Thoracic aorta (tissue), 2 donors: Measurements from ENCODE around the gene RGS1. TPM values are rescaled to one million over a fixed set of nuclear protein-coding genes. Genes with fewer than 3 reads are reported as not detected.

Experiments used
- ATAC-seq: fragments of 150-250 bp; one replicate; pipeline ENCODE4 v1.8.0; 2017; ENCODE audit warnings: low read depth; ENCODE audit not compliant: insufficient number of reproducible peaks, low FRiP score
- DNase-seq: peaks from one replicate; pipeline ENCODE4 v3.0.0-alpha.2; 2020; ENCODE audit warnings: low spot score
- H3K27ac ChIP-seq, 2 donors: fragments of 200-600 bp; sonication (generic); 1 replicate in 1 of 2; 2 replicates in 1 of 2; pipeline ENCODE4 v1.5.1; 2016; ENCODE audit warnings: mild to moderate bottlenecking in 2 of 2, moderate library complexity in 2 of 2
- H3K27me3 ChIP-seq: fragments of 200-600 bp; sonication (generic); replicated peaks from 2 replicates; pipeline ENCODE4 v1.6.0; 2016; ENCODE audit warnings: mild to moderate bottlenecking; ENCODE audit not compliant: insufficient read depth
- H3K36me3 ChIP-seq: fragments of 200-600 bp; sonication (generic); one replicate; pipeline ENCODE4 v1.5.1; 2016
- H3K4me1 ChIP-seq, 2 donors: fragments of 200-600 bp; sonication (generic); 1 replicate in 1 of 2; 2 replicates in 1 of 2; pipeline versions ENCODE4 v1.5.1 to v1.6.0; 2016; ENCODE audit warnings: low read depth in 2 of 2, mild to moderate bottlenecking in 1 of 2; ENCODE audit not compliant: control insufficient read depth in 1 of 2
- H3K4me3 ChIP-seq: fragments of 200-600 bp; sonication (generic); 2 replicates; pipeline ENCODE4 v1.5.1; 2016; ENCODE audit warnings: mild to moderate bottlenecking
- H3K9me3 ChIP-seq: fragments of 200-600 bp; sonication (generic); 2 replicates; pipeline ENCODE4 v1.5.1; 2016
- total RNA-seq, 2 donors: library from RNA; depleted of rRNA; stranded (reverse); fragments of >200 nt; gene quantifications; one replicate each; pipeline versions ENCODE4 v1.1.0 to v1.2.3, GENCODE V29; 2016
- TF ChIP-seq, protein P1 (sequence below): fragments of 200-600 bp; sonication (generic); IDR thresholded peaks from one replicate; pipeline ENCODE4 v1.5.1; 2019; ENCODE audit warnings: antibody characterized with exemption

The RGS1 gene
- total RNA-seq, 2 donors from 2014 or later = 54.0 to 127 TPM

DNA sequence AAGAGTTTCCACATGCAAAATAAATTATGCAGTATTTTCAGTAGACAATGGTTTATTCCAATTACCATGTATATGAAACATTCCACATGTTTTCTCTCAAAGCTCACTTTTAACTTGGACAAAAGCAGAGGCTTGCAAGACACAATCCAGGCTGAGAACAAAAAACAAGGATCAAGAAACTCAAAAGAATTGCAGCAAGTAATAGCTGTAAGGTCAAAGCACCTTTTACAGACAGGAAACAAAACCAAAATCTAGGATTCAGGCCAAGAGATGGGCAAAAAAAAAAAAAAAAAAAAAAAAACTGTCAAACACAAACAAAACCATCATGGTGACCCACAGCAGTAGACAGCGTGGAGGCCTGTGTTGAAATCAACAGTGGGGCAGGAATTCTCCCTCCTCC, 9.3 kb downstream of the RGS1 start:
- Histone ChIP-seq H3K9me3 (no peaks in the 10 kb centered on the region), H3K4me1 (no peaks in the 10 kb centered on the region), H3K27me3 (no peaks in the 10 kb centered on the region), H3K36me3 (no peaks in the 10 kb centered on the region), H3K27ac (no peak overlapping the region), H3K4me3 (no peak overlapping the region)
- ATAC-seq (no peak), DNase-seq (no peak)
- TF ChIP-seq, protein P1, sequence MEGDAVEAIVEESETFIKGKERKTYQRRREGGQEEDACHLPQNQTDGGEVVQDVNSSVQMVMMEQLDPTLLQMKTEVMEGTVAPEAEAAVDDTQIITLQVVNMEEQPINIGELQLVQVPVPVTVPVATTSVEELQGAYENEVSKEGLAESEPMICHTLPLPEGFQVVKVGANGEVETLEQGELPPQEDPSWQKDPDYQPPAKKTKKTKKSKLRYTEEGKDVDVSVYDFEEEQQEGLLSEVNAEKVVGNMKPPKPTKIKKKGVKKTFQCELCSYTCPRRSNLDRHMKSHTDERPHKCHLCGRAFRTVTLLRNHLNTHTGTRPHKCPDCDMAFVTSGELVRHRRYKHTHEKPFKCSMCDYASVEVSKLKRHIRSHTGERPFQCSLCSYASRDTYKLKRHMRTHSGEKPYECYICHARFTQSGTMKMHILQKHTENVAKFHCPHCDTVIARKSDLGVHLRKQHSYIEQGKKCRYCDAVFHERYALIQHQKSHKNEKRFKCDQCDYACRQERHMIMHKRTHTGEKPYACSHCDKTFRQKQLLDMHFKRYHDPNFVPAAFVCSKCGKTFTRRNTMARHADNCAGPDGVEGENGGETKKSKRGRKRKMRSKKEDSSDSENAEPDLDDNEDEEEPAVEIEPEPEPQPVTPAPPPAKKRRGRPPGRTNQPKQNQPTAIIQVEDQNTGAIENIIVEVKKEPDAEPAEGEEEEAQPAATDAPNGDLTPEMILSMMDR = no peak

DNA sequence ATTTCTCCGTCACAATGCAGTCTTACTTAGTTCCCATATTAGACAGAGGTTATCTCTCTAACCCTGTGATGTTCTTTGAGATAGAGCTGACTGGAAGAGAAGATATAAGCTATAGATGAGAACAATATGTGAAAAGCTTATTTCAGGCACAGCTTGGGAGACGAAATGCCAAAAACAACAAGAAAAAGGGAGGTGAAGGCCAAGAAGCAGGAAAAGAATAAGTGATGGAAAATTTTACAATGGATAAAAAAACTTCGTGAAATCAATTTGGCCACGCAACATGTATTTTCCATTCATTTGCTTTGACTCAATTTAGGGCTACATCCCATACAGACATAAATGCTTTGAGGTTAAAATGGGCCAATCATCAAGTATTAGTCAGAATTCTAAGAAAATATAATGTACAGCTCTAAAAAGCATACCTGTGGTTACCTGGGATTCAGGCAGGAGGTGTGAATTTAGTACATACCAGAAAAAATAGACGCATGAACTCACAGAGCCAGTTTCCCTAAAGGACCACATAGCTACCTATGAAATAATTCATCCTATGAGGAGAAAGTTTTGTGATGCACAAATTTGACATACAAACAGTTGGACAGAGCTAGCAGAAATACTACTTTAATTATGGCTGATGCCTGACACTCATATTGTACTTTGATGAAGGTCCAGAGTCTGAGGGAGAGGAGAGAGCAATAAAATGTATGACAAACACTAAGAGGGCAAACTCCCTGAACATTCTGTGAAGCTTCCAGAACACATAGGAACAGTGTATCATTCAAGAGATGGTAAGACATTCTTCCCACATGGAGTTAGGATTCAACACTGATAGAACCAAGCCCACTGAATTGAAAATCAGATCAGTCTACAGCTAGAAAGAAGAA, 12.1 kb downstream of the RGS1 start:
- ATAC-seq = no peak
- Histone ChIP-seq H3K27ac (no peak overlapping the region), H3K9me3 (no peaks in the 10 kb centered on the region), H3K27me3 (no peaks in the 10 kb centered on the region), H3K4me3 (no peak overlapping the region), H3K36me3 (no peaks in the 10 kb centered on the region), H3K4me1 (no peaks in the 10 kb centered on the region)
- no peak for DNase-seq
- TF ChIP-seq, protein P1 = no peak

DNA sequence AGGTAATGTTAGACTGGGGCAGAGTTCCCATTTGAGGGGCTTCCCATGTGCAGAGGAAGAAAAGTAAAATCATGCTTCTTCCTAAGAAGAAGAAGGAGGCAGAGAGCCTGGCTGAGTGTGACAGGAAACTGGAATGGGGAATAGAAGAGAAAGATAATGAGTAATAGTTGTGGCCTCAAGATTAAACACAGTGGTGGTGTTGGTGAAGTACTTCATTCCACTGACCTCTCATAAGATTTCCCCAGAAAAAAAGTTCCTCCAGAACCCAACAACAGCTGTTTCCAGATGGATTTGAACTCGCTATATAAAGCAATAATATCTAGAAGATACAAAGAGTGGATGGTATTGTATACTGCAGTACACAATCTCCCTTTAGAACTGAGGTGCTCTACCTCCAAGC, 13.0 kb downstream of the RGS1 start:
- no peaks in the 10 kb centered on the region for H3K27me3 ChIP-seq
- H3K9me3 ChIP-seq = no peaks in the 10 kb centered on the region
- no peak overlapping the region for H3K27ac ChIP-seq
- DNase-seq = no peak
- H3K36me3 ChIP-seq = no peaks in the 10 kb centered on the region
- TF ChIP-seq, protein P1 = no peak
- no peak overlapping the region for H3K4me3 ChIP-seq
- no peak for ATAC-seq
- no peaks in the 10 kb centered on the region for H3K4me1 ChIP-seq

GRCh38 chr1:192589813-192590212, 14.2 kb downstream of the RGS1 start:
- H3K9me3 ChIP-seq = no peaks in the 10 kb centered on the region
- no peak overlapping the region for H3K27ac ChIP-seq
- ATAC-seq = no peak

GRCh38 chr1:192592517-192592916, 16.9 kb downstream of the RGS1 start:
- no peak overlapping the region for H3K4me3 ChIP-seq
- no peak overlapping the region for H3K27ac ChIP-seq
- no peaks in the 10 kb centered on the region for H3K9me3 ChIP-seq
- no peaks in the 10 kb centered on the region for H3K4me1 ChIP-seq
- DNase-seq (no peak), ATAC-seq (no peak)
- H3K36me3 ChIP-seq = no peaks in the 10 kb centered on the region
- no peaks in the 10 kb centered on the region for H3K27me3 ChIP-seq
- TF ChIP-seq, protein P1 = no peak

More at GRCh38 chr1:192589813-192590212, 14.2 kb downstream of the RGS1 start:
- no peak for DNase-seq
- H3K36me3 ChIP-seq = no peaks in the 10 kb centered on the region
- TF ChIP-seq, protein P1 = no peak
- H3K27me3 ChIP-seq = no peaks in the 10 kb centered on the region
- no peaks in the 10 kb centered on the region for H3K4me1 ChIP-seq
- H3K4me3 ChIP-seq = no peak overlapping the region
